ENCODE results near the gene COL15A1. TPM values are rescaled to one million over a fixed set of nuclear protein-coding genes. Genes with fewer than 3 reads are reported as not detected.

Gene COL15A1
- total RNA-seq, 4 donors from 2014 or later, result 1.4 to 16.5 (median 5.6) TPM

GRCh38 chr9:99021512-99021911 is 77.8 kb downstream of the COL15A1 start:
- DNase-seq, result no peak
- no peaks in the 10 kb centered on the region for H3K4me1 ChIP-seq
- H3K36me3 ChIP-seq, result no peaks in the 10 kb centered on the region
- no peak overlapping the region for H3K4me3 ChIP-seq
- H3K9me3 ChIP-seq, result no peaks in the 10 kb centered on the region
- H3K27me3 ChIP-seq, result no peaks in the 10 kb centered on the region
- TF ChIP-seq, protein P1, sequence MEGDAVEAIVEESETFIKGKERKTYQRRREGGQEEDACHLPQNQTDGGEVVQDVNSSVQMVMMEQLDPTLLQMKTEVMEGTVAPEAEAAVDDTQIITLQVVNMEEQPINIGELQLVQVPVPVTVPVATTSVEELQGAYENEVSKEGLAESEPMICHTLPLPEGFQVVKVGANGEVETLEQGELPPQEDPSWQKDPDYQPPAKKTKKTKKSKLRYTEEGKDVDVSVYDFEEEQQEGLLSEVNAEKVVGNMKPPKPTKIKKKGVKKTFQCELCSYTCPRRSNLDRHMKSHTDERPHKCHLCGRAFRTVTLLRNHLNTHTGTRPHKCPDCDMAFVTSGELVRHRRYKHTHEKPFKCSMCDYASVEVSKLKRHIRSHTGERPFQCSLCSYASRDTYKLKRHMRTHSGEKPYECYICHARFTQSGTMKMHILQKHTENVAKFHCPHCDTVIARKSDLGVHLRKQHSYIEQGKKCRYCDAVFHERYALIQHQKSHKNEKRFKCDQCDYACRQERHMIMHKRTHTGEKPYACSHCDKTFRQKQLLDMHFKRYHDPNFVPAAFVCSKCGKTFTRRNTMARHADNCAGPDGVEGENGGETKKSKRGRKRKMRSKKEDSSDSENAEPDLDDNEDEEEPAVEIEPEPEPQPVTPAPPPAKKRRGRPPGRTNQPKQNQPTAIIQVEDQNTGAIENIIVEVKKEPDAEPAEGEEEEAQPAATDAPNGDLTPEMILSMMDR (IDR thresholded peaks at IDR 0.05), result no peak
- TF ChIP-seq POLR2A (IDR thresholded peaks at IDR 0.05), result no peak
- H3K27ac ChIP-seq, result no peak overlapping the region

GRCh38 chr9:99023231-99023630 is 79.5 kb downstream of the COL15A1 start:
- TF ChIP-seq POLR2A (IDR thresholded peaks at IDR 0.05), result no peak
- TF ChIP-seq, protein P1 (IDR thresholded peaks at IDR 0.05), result no peak
- H3K4me3 ChIP-seq, result no peak overlapping the region
- H3K36me3 ChIP-seq, result no peaks in the 10 kb centered on the region
- no peaks in the 10 kb centered on the region for H3K27me3 ChIP-seq
- H3K27ac ChIP-seq, result no peak overlapping the region
- H3K9me3 ChIP-seq, result no peaks in the 10 kb centered on the region
- H3K4me1 ChIP-seq, result no peaks in the 10 kb centered on the region
- DNase-seq, result no peak

- no peaks in the 10 kb centered on the region for H3K4me1 ChIP-seq
- H3K9me3 ChIP-seq, result no peaks in the 10 kb centered on the region
- DNase-seq, result no peak
- no peak overlapping the region for H3K27ac ChIP-seq
- TF ChIP-seq, protein P1 (IDR thresholded peaks at IDR 0.05), result no peak
- no peak for TF ChIP-seq POLR2A (IDR thresholded peaks at IDR 0.05)
- no peaks in the 10 kb centered on the region for H3K27me3 ChIP-seq
- H3K4me3 ChIP-seq, result no peak overlapping the region
- H3K36me3 ChIP-seq, result no peaks in the 10 kb centered on the region
Measured at GRCh38 chr9:99023831-99024230, 80.1 kb downstream of the COL15A1 start.

DNA sequence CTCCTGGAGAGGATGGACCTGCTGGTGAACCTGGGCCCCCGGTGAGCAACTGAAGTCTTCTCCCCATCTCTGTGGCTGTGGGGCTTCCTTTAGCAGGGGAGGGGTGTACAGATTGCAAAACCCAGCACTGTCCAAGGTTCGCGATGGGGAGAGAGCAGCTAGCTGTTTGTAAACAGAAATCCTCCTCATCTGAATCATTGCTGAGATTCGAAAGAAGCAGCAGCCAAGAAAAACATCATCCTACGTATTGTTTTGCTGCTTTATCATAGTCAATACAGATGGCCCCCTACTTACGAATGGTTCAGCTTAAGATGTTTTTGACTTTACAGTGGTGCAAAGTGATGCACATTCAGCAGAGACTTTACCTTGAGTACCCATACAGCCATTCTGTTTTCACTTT is 81.3 kb downstream of the COL15A1 start:
- no peak for DNase-seq
- Histone ChIP-seq H3K36me3 (no peaks in the 10 kb centered on the region), H3K4me1 (no peaks in the 10 kb centered on the region), H3K4me3 (no peak overlapping the region), H3K27ac (no peak overlapping the region), H3K27me3 (no peaks in the 10 kb centered on the region), H3K9me3 (no peaks in the 10 kb centered on the region)
- TF ChIP-seq, protein P1 (IDR thresholded peaks at IDR 0.05), result no peak
- TF ChIP-seq POLR2A (IDR thresholded peaks at IDR 0.05), result no peak

- Histone ChIP-seq H3K4me1 (no peaks in the 10 kb centered on the region), H3K36me3 (no peaks in the 10 kb centered on the region), H3K4me3 (no peak overlapping the region), H3K9me3 (no peaks in the 10 kb centered on the region), H3K27ac (no peak overlapping the region), H3K27me3 (no peaks in the 10 kb centered on the region)
- no peak for TF ChIP-seq POLR2A (IDR thresholded peaks at IDR 0.05)
- TF ChIP-seq, protein P1 (IDR thresholded peaks at IDR 0.05), result no peak
- no peak for DNase-seq
Measured at GRCh38 chr9:99025616-99026270, 82.0 kb downstream of the COL15A1 start.

Data from Peyer's patch (tissue), 4 donors.